GM13977 (cell line): ENCODE data around the gene AHCY.

Experiments used
- DNase-seq: peaks from one replicate; pipeline ENCODE4 v3.0.0; 2012; ENCODE audit warnings: low spot score
- in situ Hi-C: fragments of 300-500 bp; cut with MboI; formaldehyde crosslinking; loops from one replicate; pipeline ENCODE4 v1.12.0; 2022; ENCODE audit warnings: low sequenced_read_pairs, low pct_unique_long_range_greater_than_20kb, mixed read lengths, inconsistent platforms; ENCODE audit not compliant: unreplicated experiment
- TF ChIP-seq, protein P1 (sequence below): IDR thresholded peaks from 2 replicates; pipeline ENCODE4 v1.5.1; 2012; ENCODE audit warnings: mild to moderate bottlenecking, control low read depth; ENCODE audit not compliant: insufficient read depth; ENCODE audit errors: extremely low read depth, missing control alignments

AHCY gene

DNA sequence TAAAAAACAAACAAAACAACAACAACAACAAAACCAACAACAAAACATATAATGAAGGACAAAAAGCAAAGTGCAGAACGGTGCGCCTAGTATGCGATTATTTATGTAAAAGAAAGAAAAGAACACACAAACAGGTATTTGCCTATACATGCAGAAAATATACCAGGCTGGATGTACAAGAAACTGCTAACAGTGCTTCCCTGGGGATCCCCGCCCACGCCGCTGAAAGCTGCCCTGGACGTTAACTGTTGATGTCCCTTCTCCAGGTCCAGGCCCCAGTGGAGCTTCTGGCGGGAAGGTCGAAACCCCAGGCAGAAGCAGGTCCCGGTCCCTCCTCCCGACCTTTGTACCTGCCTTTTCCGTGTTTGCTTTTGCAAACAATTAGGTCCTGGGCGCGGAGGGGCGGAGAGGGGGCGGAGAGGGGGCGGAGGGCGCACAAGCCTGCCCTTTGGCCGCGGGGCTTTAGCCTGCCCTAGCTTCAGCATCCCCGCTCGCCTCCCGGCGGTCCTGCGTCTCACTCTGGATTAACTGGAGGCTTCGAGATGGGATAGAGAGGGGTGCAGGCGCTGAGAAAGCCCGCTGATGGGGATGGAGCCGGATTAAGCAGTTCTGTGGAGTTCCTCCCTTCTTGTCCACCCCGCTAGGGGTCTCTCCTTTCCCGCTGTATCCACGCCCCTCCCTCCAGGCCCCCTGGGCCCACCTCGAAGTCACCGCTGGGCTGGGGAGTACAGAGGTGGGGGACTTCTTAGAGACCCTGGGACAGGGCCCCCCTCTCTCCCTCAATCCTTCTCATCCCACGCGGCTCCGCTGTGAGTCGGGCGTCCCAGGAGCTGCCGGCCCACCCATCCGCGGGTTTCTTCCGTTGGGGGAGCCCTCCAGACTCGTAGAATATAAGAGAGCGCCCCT lies 8.2 kb upstream of the AHCY start:
- DNase-seq: no peak
- in situ Hi-C loops: loop anchor here (10.0 to 25.0 kb wide), 2 partner anchors 203 to 401 kb away; partner anchors contain the start of genes DYNLRB1 and TP53INP2
- TF ChIP-seq, protein P1, sequence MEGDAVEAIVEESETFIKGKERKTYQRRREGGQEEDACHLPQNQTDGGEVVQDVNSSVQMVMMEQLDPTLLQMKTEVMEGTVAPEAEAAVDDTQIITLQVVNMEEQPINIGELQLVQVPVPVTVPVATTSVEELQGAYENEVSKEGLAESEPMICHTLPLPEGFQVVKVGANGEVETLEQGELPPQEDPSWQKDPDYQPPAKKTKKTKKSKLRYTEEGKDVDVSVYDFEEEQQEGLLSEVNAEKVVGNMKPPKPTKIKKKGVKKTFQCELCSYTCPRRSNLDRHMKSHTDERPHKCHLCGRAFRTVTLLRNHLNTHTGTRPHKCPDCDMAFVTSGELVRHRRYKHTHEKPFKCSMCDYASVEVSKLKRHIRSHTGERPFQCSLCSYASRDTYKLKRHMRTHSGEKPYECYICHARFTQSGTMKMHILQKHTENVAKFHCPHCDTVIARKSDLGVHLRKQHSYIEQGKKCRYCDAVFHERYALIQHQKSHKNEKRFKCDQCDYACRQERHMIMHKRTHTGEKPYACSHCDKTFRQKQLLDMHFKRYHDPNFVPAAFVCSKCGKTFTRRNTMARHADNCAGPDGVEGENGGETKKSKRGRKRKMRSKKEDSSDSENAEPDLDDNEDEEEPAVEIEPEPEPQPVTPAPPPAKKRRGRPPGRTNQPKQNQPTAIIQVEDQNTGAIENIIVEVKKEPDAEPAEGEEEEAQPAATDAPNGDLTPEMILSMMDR: peak; percentile 8

DNA sequence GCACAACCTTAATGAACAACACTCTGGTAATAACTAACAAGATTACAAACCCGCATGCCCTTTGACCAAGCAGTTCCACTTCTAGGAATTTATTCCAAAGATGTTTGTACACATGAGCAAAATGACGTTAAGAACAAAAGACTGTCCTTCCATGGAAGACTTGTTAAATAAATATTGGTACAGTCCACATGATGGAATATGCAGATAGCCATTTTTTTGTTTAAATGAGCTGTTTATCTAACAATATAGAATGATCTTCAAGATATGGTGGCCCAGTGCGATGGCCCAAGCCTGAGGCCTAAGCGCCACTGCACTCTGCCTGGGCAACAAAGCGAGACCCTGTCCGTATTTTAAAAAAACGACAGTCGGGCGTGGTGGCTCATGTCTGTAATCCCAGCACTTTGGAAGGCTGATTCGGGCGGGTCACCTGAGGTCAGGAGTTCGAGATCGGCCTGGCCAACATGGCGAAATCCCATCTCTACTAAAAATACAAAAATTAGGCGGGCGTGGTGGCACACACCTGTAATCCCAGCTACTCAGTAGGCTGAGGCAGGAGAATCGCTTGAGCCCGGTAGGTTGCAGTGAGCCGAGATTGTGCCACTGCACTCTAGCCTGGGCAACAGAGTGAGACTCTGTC lies 7.4 kb upstream of the AHCY start:
- in situ Hi-C loops: loop anchor here (10.0 to 25.0 kb wide), 2 partner anchors 204 to 402 kb away; partner anchors contain the start of genes DYNLRB1 and TP53INP2
- DNase-seq: no peak
- TF ChIP-seq, protein P1: no peak

DNA sequence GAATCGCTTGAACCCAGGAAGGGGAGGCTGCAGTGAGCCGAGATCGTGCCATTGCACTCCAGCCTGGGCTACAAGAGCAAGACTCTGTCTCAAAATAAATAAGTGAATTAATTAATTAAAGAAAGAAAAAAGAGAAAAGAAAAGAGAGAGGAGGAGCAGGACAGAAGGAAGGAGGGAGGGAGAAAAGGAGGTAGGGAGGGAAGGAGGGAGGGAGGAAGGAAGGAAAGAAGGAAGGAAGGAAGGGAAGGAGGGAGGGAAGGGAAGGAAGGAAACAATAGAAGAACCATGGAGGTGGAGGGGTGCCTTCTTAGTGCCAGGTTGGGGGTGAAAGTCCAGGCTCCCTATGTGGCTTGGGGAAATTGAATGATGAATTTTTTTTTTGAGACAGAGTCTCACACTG lies 6.5 kb upstream of the AHCY start:
- TF ChIP-seq, protein P1: no peak
- in situ Hi-C loops: loop anchor here (10.0 to 25.0 kb wide), 2 partner anchors 205 to 403 kb away; partner anchors contain the start of genes DYNLRB1 and TP53INP2
- no peak for DNase-seq

DNA sequence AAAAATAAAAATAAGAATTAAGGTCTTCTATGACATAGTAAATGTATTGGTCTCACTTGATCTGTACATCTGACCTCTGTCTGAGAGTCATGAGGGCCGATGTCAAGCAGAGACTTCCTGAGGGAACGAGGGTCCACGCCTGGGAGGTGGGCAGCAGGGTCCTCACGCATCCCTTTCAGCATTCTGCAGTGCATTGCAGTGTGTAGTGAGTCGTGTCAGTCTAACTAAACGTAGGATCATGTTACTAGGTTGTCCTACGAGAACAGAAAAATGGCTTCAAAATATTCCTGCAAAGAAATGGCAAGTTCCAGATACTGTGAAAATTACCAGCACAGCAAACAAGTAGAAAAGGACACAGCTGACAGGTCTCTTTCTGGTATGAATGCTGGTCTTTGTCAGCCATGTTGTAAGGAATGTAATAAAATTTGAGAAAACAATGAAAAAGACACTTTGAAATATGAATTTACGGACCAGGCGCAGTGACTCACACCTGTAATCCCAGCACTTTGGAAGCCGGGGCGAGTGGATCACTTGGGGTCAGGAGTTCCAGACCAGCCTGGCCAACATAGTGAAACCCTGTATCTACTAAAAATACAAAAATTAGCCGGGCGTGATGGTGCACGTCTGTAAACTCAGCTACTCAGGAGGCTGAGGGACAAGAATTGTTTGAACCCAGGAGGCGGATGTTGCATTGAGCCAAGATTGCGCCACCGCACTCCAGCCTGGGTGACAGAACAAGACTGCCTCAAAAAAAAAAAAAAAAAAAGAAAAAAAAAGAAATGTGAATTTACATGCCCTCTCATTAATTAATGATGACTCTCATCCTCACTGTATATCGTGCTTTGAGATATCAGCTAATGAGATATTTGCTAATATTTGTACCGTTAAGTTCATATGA lies 2.4 kb upstream of the AHCY start:
- no peak for DNase-seq
- TF ChIP-seq, protein P1: no peak
- in situ Hi-C loops: loop anchor here (25.0 kb wide), 1 partner anchor 407 kb away; the partner anchor contains the start of gene TP53INP2

DNA sequence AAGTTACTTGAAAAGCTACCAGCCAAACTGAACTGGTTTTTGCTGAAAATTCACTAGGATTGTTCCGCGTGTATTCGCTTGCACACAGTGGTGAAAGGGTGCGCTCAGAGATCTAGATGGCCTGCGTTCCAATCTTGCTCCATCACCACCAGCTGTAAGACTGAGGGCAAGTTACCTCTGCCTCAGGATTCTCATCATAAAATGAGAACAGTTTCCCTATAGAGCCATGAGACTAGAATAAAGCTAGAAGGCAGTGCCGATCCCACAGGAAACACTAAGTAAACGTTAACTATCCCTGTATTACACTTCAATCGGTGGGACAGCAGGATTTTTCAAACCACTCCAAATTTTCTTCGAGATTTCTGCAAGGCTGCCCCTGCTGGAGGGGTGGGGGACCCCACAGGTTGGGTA lies 838 bp downstream of the AHCY start:
- TF ChIP-seq, protein P1: no peak
- no peak for DNase-seq
- in situ Hi-C loops: loop anchor here (25.0 kb wide), 1 partner anchor 410 kb away; the partner anchor contains the start of gene TP53INP2
